Sigmoid colon (tissue), 7 donors: ENCODE results near the gene SHISA6. TPM values are rescaled to one million over a fixed set of nuclear protein-coding genes. Genes with fewer than 3 reads are reported as not detected.

ENCODE experiments used
- DNase-seq: peaks from one replicate; pipeline ENCODE4 v3.0.0-alpha.2; 2019
- H3K27ac ChIP-seq, 4 donors: fragments of 200-600 bp; sonication (generic); one replicate each; pipeline ENCODE4 v1.5.1; 2016 to 2019; ENCODE audit warnings: mild to moderate bottlenecking in 1 of 4
- H3K27me3 ChIP-seq, 3 donors: fragments of 200-600 bp; sonication (generic); one replicate each; pipeline ENCODE4 v1.5.1; 2019; ENCODE audit warnings: mild to moderate bottlenecking in 1 of 3
- H3K36me3 ChIP-seq, 4 donors: fragments of 200-600 bp; sonication (generic); one replicate each; pipeline ENCODE4 v1.5.1; 2016 to 2019
- H3K4me1 ChIP-seq, 4 donors: fragments of 200-600 bp; sonication (generic); one replicate each; pipeline ENCODE4 v1.5.1; 2017 to 2019
- H3K4me3 ChIP-seq, 4 donors: fragments of 200-600 bp; sonication (generic); one replicate each; pipeline ENCODE4 v1.5.1; 2017 to 2019; ENCODE audit warnings: mild to moderate bottlenecking in 2 of 4, moderate library complexity in 1 of 4
- H3K9me3 ChIP-seq, 4 donors: fragments of 200-600 bp in 3 of 4; sonication (generic) in 3 of 4; one replicate each; pipeline versions ENCODE4 v1.5.1 to v1.6.1; 2013 to 2019
- EP300 ChIP-seq, 4 donors: sonication (generic); formaldehyde crosslinking; IDR thresholded peaks; one replicate each; pipeline ENCODE4 v1.6.1; 2017; ENCODE audit warnings: antibody characterized with exemption in 4 of 4
- POLR2A ChIP-seq, 2 donors: fragments of 450-650 bp; IDR thresholded peaks; one replicate each; pipeline ENCODE4 v1.6.1; 2016; ENCODE audit warnings: antibody characterized with exemption in 2 of 2, mild to moderate bottlenecking in 2 of 2, moderate library complexity in 2 of 2
- POLR2AphosphoS5 ChIP-seq, 4 donors: sonication (generic); formaldehyde crosslinking; IDR thresholded peaks; one replicate each; pipeline ENCODE4 v1.6.1; 2017; ENCODE audit warnings: antibody characterized with exemption in 4 of 4
- WGBS, 2 donors: extraction: QIAGEN DNeasy Blood & Tissue Kit; methylation state at CpG; one replicate each; pipeline ENCODE4 v1.1.7; 2013; 5-methylcytosine and 5-hydroxymethylcytosine counted together
- intact Hi-C: fragments of 100-400 bp; cut with DNase I; formaldehyde crosslinking; loops from one replicate; pipeline ENCODE4 v1.15.1; 2023
- polyA plus RNA-seq, 3 donors: library from polyadenylated mRNA; stranded (reverse); fragments of 200-250 nt; gene quantifications; one replicate each; pipeline ENCODE4 v1.2.3, GENCODE V29; 2013
- total RNA-seq, 4 donors: library from RNA; depleted of rRNA; stranded (reverse); fragments of >200 nt; gene quantifications; one replicate each; pipeline ENCODE4 v1.1.0, GENCODE V29; 2016
- TF ChIP-seq, protein P1 (sequence below), 4 experiments: fragments of 450-650 bp in 3 of 4; fragments of 200-600 bp in 1 of 4; IDR thresholded peaks; one replicate each; pipeline ENCODE4 v1.5.1; 2016 to 2019; ENCODE audit warnings: antibody characterized with exemption in 4 of 4, mild to moderate bottlenecking in 3 of 4, moderate library complexity in 2 of 4
- donor health status: healthy with polysubstance abuse.
- donor health status: Bipolar disorder and iron deficiency.
- donor health status: healthy.

Gene SHISA6
- total and polyA plus RNA-seq, 7 donors: under 0.01 to 1.1 (median 0.38) TPM; not detected in 1

- WGBS, 2 donors: 87 to 88% methylated on average over 4 of the region's 4 CpGs
These were observed 35.5 kb downstream of the SHISA6 start for GRCh38 chr17:11276486-11276885.

GRCh38 chr17:11278186-11278991, 37.4 kb downstream of the SHISA6 start:
- Histone ChIP-seq H3K9me3 (no peaks in the 10 kb centered on the region), H3K27ac (no peak overlapping the region), H3K27me3 (no peaks in the 10 kb centered on the region), H3K4me1 (no peaks in the 10 kb centered on the region), H3K4me3 (no peak overlapping the region), H3K36me3 (no peaks in the 10 kb centered on the region)
- intact Hi-C loops: no loop called here
- DNase-seq: no peak
- WGBS, 2 donors: 50 to 65% methylated on average over 15 of the region's 15 CpGs
- no peak for TF ChIP-seq POLR2A (IDR thresholded peaks at IDR 0.05)
- no peak for TF ChIP-seq EP300 (IDR thresholded peaks at IDR 0.05)
- TF ChIP-seq POLR2AphosphoS5 (IDR thresholded peaks at IDR 0.05): no peak
- TF ChIP-seq, protein P1, sequence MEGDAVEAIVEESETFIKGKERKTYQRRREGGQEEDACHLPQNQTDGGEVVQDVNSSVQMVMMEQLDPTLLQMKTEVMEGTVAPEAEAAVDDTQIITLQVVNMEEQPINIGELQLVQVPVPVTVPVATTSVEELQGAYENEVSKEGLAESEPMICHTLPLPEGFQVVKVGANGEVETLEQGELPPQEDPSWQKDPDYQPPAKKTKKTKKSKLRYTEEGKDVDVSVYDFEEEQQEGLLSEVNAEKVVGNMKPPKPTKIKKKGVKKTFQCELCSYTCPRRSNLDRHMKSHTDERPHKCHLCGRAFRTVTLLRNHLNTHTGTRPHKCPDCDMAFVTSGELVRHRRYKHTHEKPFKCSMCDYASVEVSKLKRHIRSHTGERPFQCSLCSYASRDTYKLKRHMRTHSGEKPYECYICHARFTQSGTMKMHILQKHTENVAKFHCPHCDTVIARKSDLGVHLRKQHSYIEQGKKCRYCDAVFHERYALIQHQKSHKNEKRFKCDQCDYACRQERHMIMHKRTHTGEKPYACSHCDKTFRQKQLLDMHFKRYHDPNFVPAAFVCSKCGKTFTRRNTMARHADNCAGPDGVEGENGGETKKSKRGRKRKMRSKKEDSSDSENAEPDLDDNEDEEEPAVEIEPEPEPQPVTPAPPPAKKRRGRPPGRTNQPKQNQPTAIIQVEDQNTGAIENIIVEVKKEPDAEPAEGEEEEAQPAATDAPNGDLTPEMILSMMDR (IDR thresholded peaks at IDR 0.05): no peak

More at GRCh38 chr17:11276486-11276885, 35.5 kb downstream of the SHISA6 start:
- intact Hi-C loops: no loop called here
- DNase-seq: no peak
- Histone ChIP-seq H3K4me3 (no peak overlapping the region), H3K4me1 (no peaks in the 10 kb centered on the region), H3K9me3 (no peaks in the 10 kb centered on the region), H3K27me3 (no peaks in the 10 kb centered on the region), H3K27ac (no peak overlapping the region), H3K36me3 (no peaks in the 10 kb centered on the region)
- TF ChIP-seq POLR2AphosphoS5 (IDR thresholded peaks at IDR 0.05): no peak
- no peak for TF ChIP-seq POLR2A (IDR thresholded peaks at IDR 0.05)
- no peak for TF ChIP-seq EP300 (IDR thresholded peaks at IDR 0.05)
- TF ChIP-seq, protein P1 (IDR thresholded peaks at IDR 0.05): no peak

GRCh38 chr17:11278992-11279270, 37.9 kb downstream of the SHISA6 start:
- no peak overlapping the region for H3K4me3 ChIP-seq
- intact Hi-C loops: no loop called here
- no peaks in the 10 kb centered on the region for H3K4me1 ChIP-seq
- no peaks in the 10 kb centered on the region for H3K9me3 ChIP-seq
- TF ChIP-seq EP300 (IDR thresholded peaks at IDR 0.05): no peak
- TF ChIP-seq POLR2A (IDR thresholded peaks at IDR 0.05): no peak
- TF ChIP-seq POLR2AphosphoS5 (IDR thresholded peaks at IDR 0.05): no peak
- TF ChIP-seq, protein P1 (IDR thresholded peaks at IDR 0.05): no peak
- 52 to 74% methylated on average over 3 of the region's 3 CpGs for WGBS, 2 donors
- H3K27ac ChIP-seq: no peak overlapping the region
- no peaks in the 10 kb centered on the region for H3K36me3 ChIP-seq
- no peaks in the 10 kb centered on the region for H3K27me3 ChIP-seq
- no peak for DNase-seq

- 55% methylated on average over 6 of the region's 6 CpGs for WGBS, 2 donors
- TF ChIP-seq POLR2AphosphoS5 (IDR thresholded peaks at IDR 0.05): no peak
- TF ChIP-seq, protein P1 (IDR thresholded peaks at IDR 0.05): no peak
- no peak for TF ChIP-seq POLR2A (IDR thresholded peaks at IDR 0.05)
- TF ChIP-seq EP300 (IDR thresholded peaks at IDR 0.05): no peak
- Histone ChIP-seq H3K4me1 (no peaks in the 10 kb centered on the region), H3K27me3 (no peaks in the 10 kb centered on the region), H3K27ac (no peak overlapping the region), H3K36me3 (no peaks in the 10 kb centered on the region), H3K9me3 (no peaks in the 10 kb centered on the region), H3K4me3 (no peak overlapping the region)
- intact Hi-C loops: loop anchor here (10.0 kb wide), 1 partner anchor 65 kb away; no protein-coding TSS in a partner anchor
- no peak for DNase-seq
These were observed 38.8 kb downstream of the SHISA6 start for GRCh38 chr17:11279776-11280344.
